Endothelial cell of umbilical vein (primary cell): ENCODE measurements around the gene TECPR2. TPM values are rescaled to one million over a fixed set of nuclear protein-coding genes. Genes with fewer than 3 reads are reported as not detected.

Experiments
- BruUV-seq: library from RNA; stranded (reverse); fragments of 400-500 nt; replicated peaks from 2 replicates; lab custom pipeline; 2021; lab: Mats Ljungman, UMichigan
- CTCF ChIA-PET: fragments of 300-600, 350-600 bp; sonication (Branson Sonifier 250); formaldehyde crosslinking; loops from one replicate; lab custom pipeline; 2021; ENCODE audit warnings: antibody characterized with exemption, inconsistent platforms; lab: Charles Lee
- POLR2A ChIA-PET: fragments of 300-600, 350-600 bp; sonication (Branson Sonifier 250); formaldehyde crosslinking; loops from one replicate; lab custom pipeline; 2021; ENCODE audit warnings: antibody characterized with exemption, inconsistent platforms; lab: Charles Lee
- DNase-seq: peaks from one replicate; pipeline ENCODE4 v3.0.0-alpha.2; 2011; ENCODE audit warnings: low read depth, low spot score
- FAIRE-seq: peaks from 2 replicates; lab custom pipeline; 2011; peaks lifted over from hg19 to GRCh38; lab: Jason Lieb, UNC
- H2AFZ ChIP-seq: 2 replicates; pipeline ENCODE4 v1.6.0; 2012; ENCODE audit warnings: low read depth, low read length, control low read depth, inconsistent platforms
- H3K27ac ChIP-seq: 2 replicates; pipeline ENCODE4 v1.5.1; 2011; ENCODE audit warnings: low read depth, mild to moderate bottlenecking, control low read depth, low read length, moderate library complexity; ENCODE audit not compliant: insufficient read depth
- H3K27me3 ChIP-seq, 2 experiments: 2 replicates each; pipeline versions ENCODE4 v1.6.0 to v1.6.1; 2011; ENCODE audit warnings: low read length in 2 of 2, mixed read lengths in 1 of 2; ENCODE audit not compliant: control insufficient read depth in 2 of 2, insufficient read depth in 2 of 2
- H3K36me3 ChIP-seq, 2 experiments: 2 replicates in 1 of 2; 3 replicates in 1 of 2; pipeline ENCODE4 v1.5.1; 2011; ENCODE audit warnings: low read length in 2 of 2, mild to moderate bottlenecking in 1 of 2, moderate library complexity in 1 of 2; ENCODE audit not compliant: control insufficient read depth in 2 of 2, insufficient read depth in 2 of 2; ENCODE audit errors: extremely low read depth in 1 of 2
- H3K4me1 ChIP-seq: 3 replicates; pipeline ENCODE4 v1.5.1; 2011; ENCODE audit warnings: mild to moderate bottlenecking, low read length; ENCODE audit not compliant: control insufficient read depth, insufficient read depth; ENCODE audit errors: extremely low read depth
- H3K4me2 ChIP-seq: 2 replicates; pipeline ENCODE4 v1.6.1; 2011; ENCODE audit warnings: low read length, control low read depth, mixed read lengths; ENCODE audit not compliant: insufficient read depth
- H3K4me3 ChIP-seq, 3 experiments: fragments of 200-600 bp in 1 of 3; sonication (generic), shearing (Covaris generic) in 1 of 3; replicated peaks in 1 of 3; 2 replicates each; pipeline ENCODE4 v1.5.1; 2011 to 2016; ENCODE audit warnings: control low read depth in 3 of 3, low read length in 3 of 3, mild to moderate bottlenecking in 2 of 3, inconsistent platforms in 1 of 3, low read depth in 1 of 3, moderate library complexity in 1 of 3; ENCODE audit not compliant: insufficient read depth in 1 of 3
- H3K79me2 ChIP-seq: 2 replicates; pipeline ENCODE4 v1.6.0; 2012; ENCODE audit warnings: low read length, inconsistent platforms; ENCODE audit not compliant: control insufficient read depth, insufficient read depth
- H3K9ac ChIP-seq: replicated peaks from 2 replicates; pipeline ENCODE3; 2011; ENCODE audit warnings: low read length, control low read depth; ENCODE audit not compliant: insufficient read depth; ENCODE audit errors: extremely low read depth
- H3K9me1 ChIP-seq: replicated peaks from 3 replicates; pipeline ENCODE4 v1.6.0; 2011; ENCODE audit warnings: mild to moderate bottlenecking, low read length; ENCODE audit not compliant: control insufficient read depth, insufficient read depth; ENCODE audit errors: extremely low read depth
- H3K9me3 ChIP-seq: replicated peaks from 2 replicates; pipeline ENCODE4 v1.5.1; 2012; ENCODE audit warnings: low read length, inconsistent platforms; ENCODE audit not compliant: control insufficient read depth, insufficient read depth
- H4K20me1 ChIP-seq: replicated peaks from 2 replicates; pipeline ENCODE3; 2011; ENCODE audit warnings: mild to moderate bottlenecking, low read length; ENCODE audit not compliant: control insufficient read depth, insufficient read depth; ENCODE audit errors: extremely low read depth
- EZH2 ChIP-seq: IDR thresholded peaks from 2 replicates; pipeline ENCODE4 v1.6.1; 2012; ENCODE audit warnings: borderline replicate concordance, low read depth, mild to moderate bottlenecking, moderate library complexity, low read length, inconsistent platforms; ENCODE audit not compliant: severe bottlenecking
- FOS ChIP-seq: IDR thresholded peaks from 2 replicates; pipeline ENCODE4 v1.6.1; 2011; ENCODE audit warnings: mild to moderate bottlenecking, low read length, moderate library complexity, borderline replicate concordance; ENCODE audit not compliant: insufficient read depth
- GATA2 ChIP-seq: IDR thresholded peaks from 2 replicates; pipeline ENCODE4 v1.7.0; 2011; ENCODE audit warnings: low read depth, mild to moderate bottlenecking, moderate library complexity, mixed read lengths, low read length; ENCODE audit not compliant: insufficient read length, insufficient read depth
- JUN ChIP-seq: IDR thresholded peaks from 2 replicates; pipeline ENCODE4 v1.6.1; 2011; ENCODE audit warnings: borderline replicate concordance, low read depth; ENCODE audit not compliant: insufficient read length, insufficient read depth
- MYC ChIP-seq: IDR thresholded peaks from one replicate; pipeline ENCODE4 v1.6.1; 2011; ENCODE audit warnings: mild to moderate bottlenecking, low read depth, low read length
- POLR2A ChIP-seq: IDR thresholded peaks from 2 replicates; pipeline ENCODE4 v1.6.1; 2012; ENCODE audit warnings: low read depth, mild to moderate bottlenecking, control low read depth, low read length
- POLR2AphosphoS5 ChIP-seq: IDR thresholded peaks from 2 replicates; pipeline ENCODE4 v1.6.1; 2012; ENCODE audit warnings: low read depth, mild to moderate bottlenecking, control low read depth, low read length, moderate library complexity; ENCODE audit not compliant: insufficient read depth
- dilution Hi-C: fragments of 300-500 bp; cut with MboI; formaldehyde crosslinking; loops from one replicate; pipeline ENCODE4 v1.15.0; 2019; ENCODE audit warnings: low sequenced_read_pairs; ENCODE audit not compliant: extremely low pct_ligation_motif_present
- intact Hi-C: fragments of 100-400 bp; cut with micrococcal nuclease; formaldehyde crosslinking; loops from one replicate; pipeline ENCODE4 v1.10.0; 2022
- polyA plus RNA-seq, 4 experiments: library from polyadenylated mRNA; depleted of rRNA in 3 of 4; stranded (reverse) in 3 of 4; unstranded in 1 of 4; fragments of >200 nt; gene quantifications; 2 replicates each; pipeline versions ENCODE4 v1.2.1 to v1.2.3, GENCODE V29; 2011 to 2012; ENCODE audit warnings: missing spikeins in 1 of 4
- total RNA-seq: library from RNA; stranded (reverse); gene quantifications from 2 replicates; pipeline ENCODE4 v1.2.3, GENCODE V29; 2021
- TF ChIP-seq, protein P1 (sequence below), 2 donors: IDR thresholded peaks; 1 replicate in 1 of 2; 2 replicates in 1 of 2; pipeline ENCODE4 v1.5.1; 2011; ENCODE audit warnings: low read length in 2 of 2, mild to moderate bottlenecking in 2 of 2, moderate library complexity in 2 of 2, control low read depth in 1 of 2, inconsistent platforms in 1 of 2, low read depth in 1 of 2; ENCODE audit not compliant: insufficient read depth in 1 of 2; ENCODE audit errors: extremely low read depth in 1 of 2
- TF ChIP-seq, protein P2 (sequence below): IDR thresholded peaks from 2 replicates; pipeline ENCODE4 v1.6.1; 2011; ENCODE audit not compliant: insufficient read depth, insufficient read length

Gene TECPR2
- total and polyA plus RNA-seq, 2 donors (not counting 3 experiments of a cell fraction or from before 2014, with no cell fraction given) = 8.9 to 21.5 TPM

DNA sequence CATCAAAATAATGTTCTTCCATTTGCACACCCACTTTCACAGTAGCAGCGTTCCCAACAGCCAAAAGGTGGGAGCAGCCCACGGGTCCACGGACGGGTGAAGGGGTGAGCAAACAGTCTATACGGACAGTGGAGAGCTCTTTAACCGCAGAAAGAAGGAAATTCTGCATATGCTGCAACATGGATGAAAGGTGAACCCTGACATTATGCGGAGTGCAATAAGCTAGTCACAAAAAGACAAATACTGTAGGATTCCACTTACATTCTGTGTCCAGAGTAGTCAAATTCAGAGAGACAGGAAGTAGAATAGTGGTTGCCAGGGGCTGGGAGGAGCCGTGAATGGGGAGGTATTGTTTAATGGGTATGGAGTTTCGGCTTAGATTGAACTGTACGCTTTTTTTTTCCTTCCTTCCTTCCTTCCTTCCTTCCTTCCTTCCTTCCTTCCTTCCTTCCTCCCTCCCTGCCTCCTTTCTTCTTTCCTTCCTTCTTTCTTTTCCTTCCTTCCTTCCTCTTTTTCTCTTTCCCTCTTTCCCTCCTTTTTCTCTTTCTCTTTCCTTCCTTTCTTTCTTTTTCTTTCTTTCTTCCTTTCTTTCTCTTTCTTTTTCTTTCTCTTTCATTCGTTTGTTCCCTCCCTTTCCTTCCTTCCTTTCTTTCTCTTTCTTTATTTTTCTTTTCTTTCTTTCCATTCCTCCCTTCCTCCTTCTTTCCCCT lies 162.6 kb downstream of the TECPR2 start:
- H3K27me3 ChIP-seq = no peaks in the 10 kb centered on the region
- dilution Hi-C loops = no loop called here
- no peaks in the 10 kb centered on the region for H4K20me1 ChIP-seq
- H3K36me3 ChIP-seq = no peaks in the 10 kb centered on the region
- DNase-seq (no peak), FAIRE-seq (peak; percentile 86)
- H3K27ac ChIP-seq = no peak overlapping the region
- TF ChIP-seq, protein P1, sequence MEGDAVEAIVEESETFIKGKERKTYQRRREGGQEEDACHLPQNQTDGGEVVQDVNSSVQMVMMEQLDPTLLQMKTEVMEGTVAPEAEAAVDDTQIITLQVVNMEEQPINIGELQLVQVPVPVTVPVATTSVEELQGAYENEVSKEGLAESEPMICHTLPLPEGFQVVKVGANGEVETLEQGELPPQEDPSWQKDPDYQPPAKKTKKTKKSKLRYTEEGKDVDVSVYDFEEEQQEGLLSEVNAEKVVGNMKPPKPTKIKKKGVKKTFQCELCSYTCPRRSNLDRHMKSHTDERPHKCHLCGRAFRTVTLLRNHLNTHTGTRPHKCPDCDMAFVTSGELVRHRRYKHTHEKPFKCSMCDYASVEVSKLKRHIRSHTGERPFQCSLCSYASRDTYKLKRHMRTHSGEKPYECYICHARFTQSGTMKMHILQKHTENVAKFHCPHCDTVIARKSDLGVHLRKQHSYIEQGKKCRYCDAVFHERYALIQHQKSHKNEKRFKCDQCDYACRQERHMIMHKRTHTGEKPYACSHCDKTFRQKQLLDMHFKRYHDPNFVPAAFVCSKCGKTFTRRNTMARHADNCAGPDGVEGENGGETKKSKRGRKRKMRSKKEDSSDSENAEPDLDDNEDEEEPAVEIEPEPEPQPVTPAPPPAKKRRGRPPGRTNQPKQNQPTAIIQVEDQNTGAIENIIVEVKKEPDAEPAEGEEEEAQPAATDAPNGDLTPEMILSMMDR (IDR thresholded peaks at IDR 0.05; ENCODE audit: extremely low read depth in 1 of 2, insufficient read depth in 1 of 2, low read depth in 1 of 2, low read length in 2 of 2) = no peak
- TF ChIP-seq MYC (no peak), POLR2A (no peak), EZH2 (no peak), GATA2 (no peak), JUN (no peak), FOS (no peak), POLR2AphosphoS5 (no peak)
- TF ChIP-seq, protein P2, sequence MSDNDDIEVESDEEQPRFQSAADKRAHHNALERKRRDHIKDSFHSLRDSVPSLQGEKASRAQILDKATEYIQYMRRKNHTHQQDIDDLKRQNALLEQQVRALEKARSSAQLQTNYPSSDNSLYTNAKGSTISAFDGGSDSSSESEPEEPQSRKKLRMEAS = no peak
- H3K9ac ChIP-seq = peak overlapping the region; percentile 12
- ChIA-PET CTCF (interaction anchor here (0.6 to 3.0 kb wide), 28 partner anchors 9 to 390 kb away, joined by 3 to 40 read pairs (median 4); partner anchors contain the start of gene ANKRD9), POLR2A (interaction anchor here (1.1 kb wide), 1 partner anchor 66 kb away, joined by 3 read pairs; no protein-coding TSS in a partner anchor)
- no peaks in the 10 kb centered on the region for H3K9me3 ChIP-seq
- H3K79me2 ChIP-seq = no peaks in the 10 kb centered on the region
- peak overlapping the region; percentile 53 for H2AFZ ChIP-seq
- intact Hi-C loops = loop anchor here (1.0 to 10.0 kb wide), 3 partner anchors 129 to 393 kb away; no protein-coding TSS in a partner anchor
- no peaks in the 10 kb centered on the region for H3K9me1 ChIP-seq
- peaks cover 28% of the 10 kb centered on the region for H3K4me1 ChIP-seq
- peak overlapping the region; percentile 74 for H3K4me2 ChIP-seq
- BruUV-seq = no TSS peak
- H3K4me3 ChIP-seq = peak overlapping the region; percentile 16 to 57 (median 45)
